22Rv1 (cell line): ENCODE measurements around the gene JAGN1.
"Not testable (repeated sequence)": the region's sequence is repeated elsewhere in the genome, so short reads cannot be mapped to it uniquely, and the experiment has no call there.

Source experiments
- ZFX ChIP-seq: fragments of 450-650 bp; IDR thresholded peaks from 2 replicates; pipeline ENCODE4 v1.6.1; 2017; ENCODE audit warnings: antibody characterized with exemption, borderline replicate concordance
- TF ChIP-seq, protein P1 (sequence below): fragments of 450-650 bp; IDR thresholded peaks from 2 replicates; pipeline ENCODE4 v1.5.1; 2017; ENCODE audit warnings: mild to moderate bottlenecking

- TF ChIP-seq, protein P1, sequence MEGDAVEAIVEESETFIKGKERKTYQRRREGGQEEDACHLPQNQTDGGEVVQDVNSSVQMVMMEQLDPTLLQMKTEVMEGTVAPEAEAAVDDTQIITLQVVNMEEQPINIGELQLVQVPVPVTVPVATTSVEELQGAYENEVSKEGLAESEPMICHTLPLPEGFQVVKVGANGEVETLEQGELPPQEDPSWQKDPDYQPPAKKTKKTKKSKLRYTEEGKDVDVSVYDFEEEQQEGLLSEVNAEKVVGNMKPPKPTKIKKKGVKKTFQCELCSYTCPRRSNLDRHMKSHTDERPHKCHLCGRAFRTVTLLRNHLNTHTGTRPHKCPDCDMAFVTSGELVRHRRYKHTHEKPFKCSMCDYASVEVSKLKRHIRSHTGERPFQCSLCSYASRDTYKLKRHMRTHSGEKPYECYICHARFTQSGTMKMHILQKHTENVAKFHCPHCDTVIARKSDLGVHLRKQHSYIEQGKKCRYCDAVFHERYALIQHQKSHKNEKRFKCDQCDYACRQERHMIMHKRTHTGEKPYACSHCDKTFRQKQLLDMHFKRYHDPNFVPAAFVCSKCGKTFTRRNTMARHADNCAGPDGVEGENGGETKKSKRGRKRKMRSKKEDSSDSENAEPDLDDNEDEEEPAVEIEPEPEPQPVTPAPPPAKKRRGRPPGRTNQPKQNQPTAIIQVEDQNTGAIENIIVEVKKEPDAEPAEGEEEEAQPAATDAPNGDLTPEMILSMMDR: not testable (repeated sequence)
- TF ChIP-seq ZFX: not testable (repeated sequence)
Measured at GRCh38 chr3:9854291-9854940, 36.0 kb upstream of the JAGN1 start.
